Loucy (cell line): ENCODE measurements around the gene MED13L.

Source experiments
- H2AFZ ChIP-seq: fragments of 200-600 bp; sonication (generic); 2 replicates; pipeline ENCODE4 v1.6.0; 2016; ENCODE audit warnings: antibody characterized with exemption, mild to moderate bottlenecking, low read length, moderate library complexity
- H3F3A ChIP-seq: fragments of 200-600 bp; 2 replicates; pipeline ENCODE4 v1.6.0; 2016; ENCODE audit warnings: antibody characterized with exemption, low read depth, mild to moderate bottlenecking
- H3K27me3 ChIP-seq: fragments of 200-600 bp; sonication (generic); 2 replicates; pipeline ENCODE4 v1.6.1; 2014; ENCODE audit warnings: low read length, mild to moderate bottlenecking; ENCODE audit not compliant: insufficient read depth, poor library complexity, severe bottlenecking
- H3K36me3 ChIP-seq: fragments of 200-600 bp; sonication (generic); 2 replicates; pipeline ENCODE4 v1.6.1; 2016; ENCODE audit warnings: low read length; ENCODE audit not compliant: insufficient read depth
- H3K4me1 ChIP-seq: fragments of 200-600 bp; sonication (generic); 2 replicates; pipeline ENCODE4 v1.5.1; 2014; ENCODE audit warnings: low read length, mild to moderate bottlenecking; ENCODE audit not compliant: insufficient read depth, poor library complexity, severe bottlenecking
- H3K4me2 ChIP-seq: fragments of 200-600 bp; sonication (generic); 2 replicates; pipeline ENCODE4 v1.6.0; 2014; ENCODE audit warnings: antibody characterized with exemption, low read length, low read depth, mild to moderate bottlenecking; ENCODE audit not compliant: poor library complexity, severe bottlenecking
- H3K4me3 ChIP-seq: fragments of 200-600 bp; sonication (generic); 2 replicates; pipeline ENCODE4 v1.5.1; 2014; ENCODE audit warnings: low read length, mild to moderate bottlenecking, mixed read lengths; ENCODE audit not compliant: poor library complexity, severe bottlenecking
- H3K79me2 ChIP-seq: fragments of 200-600 bp; sonication (generic); 2 replicates; pipeline ENCODE4 v1.6.1; 2014; ENCODE audit warnings: low read length; ENCODE audit not compliant: insufficient read depth
- H3K9ac ChIP-seq: fragments of 200-600 bp; sonication (generic); 2 replicates; pipeline ENCODE4 v1.6.0; 2014; ENCODE audit warnings: mild to moderate bottlenecking, low read depth, low read length, moderate library complexity; ENCODE audit not compliant: poor library complexity, severe bottlenecking
- H3K9me2 ChIP-seq: fragments of 200-600 bp; sonication (generic); replicated peaks from 2 replicates; pipeline ENCODE4 v1.6.1; 2016; ENCODE audit warnings: low read depth, low read length, mixed read lengths
- H3K9me3 ChIP-seq: fragments of 200-600 bp; sonication (generic); 2 replicates; pipeline ENCODE4 v1.6.1; 2014; ENCODE audit warnings: mild to moderate bottlenecking, antibody characterized with exemption, low read length, low read depth; ENCODE audit not compliant: insufficient read depth
- H4K20me1 ChIP-seq: fragments of 200-600 bp; sonication (generic); 2 replicates; pipeline ENCODE4 v1.6.0; 2014; ENCODE audit warnings: antibody characterized with exemption, low read length, mild to moderate bottlenecking; ENCODE audit not compliant: insufficient read depth, poor library complexity, severe bottlenecking
- CTCF ChIP-seq: fragments of 200-600 bp; sonication (generic); conservative IDR thresholded peaks from 2 replicates; pipeline ENCODE4 v1.5.1; 2014; ENCODE audit warnings: mild to moderate bottlenecking, antibody characterized with exemption, low read length
- EZH2phosphoT487 ChIP-seq: fragments of 200-600 bp; IDR thresholded peaks from 2 replicates; pipeline ENCODE4 v1.6.1; 2018; ENCODE audit warnings: antibody characterized with exemption, mild to moderate bottlenecking, moderate library complexity, borderline replicate concordance

Gene MED13L

GRCh38 chr12:116263431-116263830, 14.1 kb downstream of the MED13L start:
- no peak for TF ChIP-seq CTCF
- TF ChIP-seq EZH2phosphoT487, result no peak
- H3K79me2 ChIP-seq, result peaks cover 100% of the 10 kb centered on the region

GRCh38 chr12:116262741-116263140, 14.8 kb downstream of the MED13L start:
- Histone ChIP-seq H3K79me2 (peaks cover 100% of the 10 kb centered on the region), H3K9me3 (no peaks in the 10 kb centered on the region), H3K9ac (no peak overlapping the region), H3K9me2 (no peaks in the 10 kb centered on the region), H3K4me1 (peaks cover 45% of the 10 kb centered on the region), H3F3A (no peaks in the 10 kb centered on the region), H4K20me1 (peaks cover 94% of the 10 kb centered on the region), H2AFZ (no peak overlapping the region), H3K4me2 (no peak overlapping the region), H3K4me3 (no peak overlapping the region), H3K27me3 (no peaks in the 10 kb centered on the region), H3K36me3 (no peaks in the 10 kb centered on the region)
- TF ChIP-seq EZH2phosphoT487, result no peak
- TF ChIP-seq CTCF, result no peak

More at GRCh38 chr12:116263431-116263830, 14.1 kb downstream of the MED13L start:
- Histone ChIP-seq H3K9ac (no peak overlapping the region), H4K20me1 (peaks cover 94% of the 10 kb centered on the region), H3K27me3 (no peaks in the 10 kb centered on the region), H3K36me3 (no peaks in the 10 kb centered on the region), H3K9me2 (no peaks in the 10 kb centered on the region), H3K4me2 (no peak overlapping the region), H3F3A (no peaks in the 10 kb centered on the region), H3K4me3 (no peak overlapping the region), H3K4me1 (peaks cover 46% of the 10 kb centered on the region), H2AFZ (no peak overlapping the region), H3K9me3 (no peaks in the 10 kb centered on the region)

- Histone ChIP-seq H3K79me2 (peaks cover 100% of the 10 kb centered on the region), H3K27me3 (no peaks in the 10 kb centered on the region), H2AFZ (no peak overlapping the region), H3K4me2 (no peak overlapping the region), H3K36me3 (no peaks in the 10 kb centered on the region), H3K9me3 (no peaks in the 10 kb centered on the region), H3K4me1 (peaks cover 45% of the 10 kb centered on the region), H3K9ac (no peak overlapping the region), H3F3A (no peaks in the 10 kb centered on the region), H4K20me1 (peaks cover 87% of the 10 kb centered on the region), H3K9me2 (no peaks in the 10 kb centered on the region), H3K4me3 (no peak overlapping the region)
- TF ChIP-seq CTCF (no peak), EZH2phosphoT487 (no peak)
Measured at GRCh38 chr12:116261525-116262100, 15.9 kb downstream of the MED13L start.
